WERI-Rb-1 (cell line): ENCODE data around the gene PRRG2.
A peak's percentile ranks its signal among the peaks of the same experiment; 100 is the strongest.

Experiments used
- DNase-seq: peaks from one replicate; pipeline ENCODE4 v3.0.0-alpha.2; 2020
- H3K27ac ChIP-seq: fragments of 250-450 bp; sonication (Bioruptor Pico); 2 replicates; pipeline ENCODE4 v1.5.1; 2020; ENCODE audit warnings: mild to moderate bottlenecking, moderate library complexity
- H3K27me3 ChIP-seq: fragments of 250-450 bp; sonication (Bioruptor Pico); 2 replicates; pipeline ENCODE4 v1.5.1; 2021; ENCODE audit warnings: mild to moderate bottlenecking, low read depth, moderate library complexity; ENCODE audit not compliant: insufficient read depth, severe bottlenecking
- H3K36me3 ChIP-seq: fragments of 250-450 bp; sonication (Bioruptor Pico); 2 replicates; pipeline ENCODE4 v1.5.1; 2020; ENCODE audit warnings: mild to moderate bottlenecking, moderate library complexity
- H3K4me3 ChIP-seq: 2 replicates; pipeline ENCODE4 v1.5.1; 2011; ENCODE audit warnings: low read depth, mild to moderate bottlenecking, control low read depth, low read length
- H3K9me3 ChIP-seq: fragments of 250-450 bp; sonication (Bioruptor Pico); 2 replicates; pipeline ENCODE4 v1.5.1; 2021; ENCODE audit warnings: mild to moderate bottlenecking, moderate library complexity; ENCODE audit not compliant: severe bottlenecking
- TF ChIP-seq, protein P1 (sequence below): IDR thresholded peaks from 2 replicates; pipeline ENCODE4 v1.5.1; 2011; ENCODE audit warnings: low read depth, mild to moderate bottlenecking, control low read depth, inconsistent platforms, low read length

PRRG2 gene

DNA sequence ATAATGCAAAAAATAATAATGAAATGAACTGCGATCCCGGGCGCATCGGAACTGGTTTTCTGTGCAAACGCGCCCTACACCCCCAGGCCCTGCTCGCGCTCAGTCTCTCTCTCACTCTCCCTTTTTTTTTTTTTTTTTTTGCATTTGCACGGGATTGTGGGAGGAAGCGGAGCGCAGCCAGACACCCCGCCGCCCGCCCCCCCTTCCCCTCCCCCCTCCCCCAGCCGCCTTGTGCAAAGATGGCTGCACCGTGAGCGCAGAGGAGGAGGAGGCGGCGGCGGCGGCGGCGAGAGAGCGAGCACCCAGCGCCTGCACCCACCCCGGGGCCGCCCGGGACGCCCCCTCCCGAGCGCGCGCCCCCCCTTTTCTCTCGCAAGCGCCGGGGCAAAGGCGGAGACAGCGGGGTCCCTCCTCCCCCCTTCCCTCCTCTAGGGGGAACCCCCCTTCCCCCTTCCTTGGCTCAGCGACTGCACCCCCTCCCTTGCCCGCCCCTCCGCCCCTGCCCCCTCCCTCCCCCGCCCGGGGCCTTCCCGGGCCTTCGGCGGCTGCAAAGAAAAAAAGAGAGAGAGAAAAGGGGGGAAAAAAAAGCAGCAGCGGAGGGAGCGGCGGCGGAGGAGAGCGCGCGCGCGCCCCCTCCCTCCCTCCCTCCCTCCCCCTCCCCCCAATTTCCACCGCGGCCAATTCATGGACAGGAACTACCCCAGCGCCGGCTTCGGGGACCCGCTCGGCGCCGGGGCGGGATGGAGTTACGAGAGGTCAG lies 10.0 kb downstream of the PRRG2 start, which contains the start of gene PRR12:
TSS of gene PRR12 (plus strand) at position 212 of the 760 bp plus-strand sequence. CDS start at position 685, 473 bp downstream.
- DNase-seq: peak; percentile 59
- no peaks in the 10 kb centered on the region for H3K9me3 ChIP-seq
- H3K27me3 ChIP-seq: no peaks in the 10 kb centered on the region
- H3K36me3 ChIP-seq: peaks cover 26% of the 10 kb centered on the region
- peak within 1 kb of the TSS; percentile 85 for H3K4me3 ChIP-seq
- TF ChIP-seq, protein P1, sequence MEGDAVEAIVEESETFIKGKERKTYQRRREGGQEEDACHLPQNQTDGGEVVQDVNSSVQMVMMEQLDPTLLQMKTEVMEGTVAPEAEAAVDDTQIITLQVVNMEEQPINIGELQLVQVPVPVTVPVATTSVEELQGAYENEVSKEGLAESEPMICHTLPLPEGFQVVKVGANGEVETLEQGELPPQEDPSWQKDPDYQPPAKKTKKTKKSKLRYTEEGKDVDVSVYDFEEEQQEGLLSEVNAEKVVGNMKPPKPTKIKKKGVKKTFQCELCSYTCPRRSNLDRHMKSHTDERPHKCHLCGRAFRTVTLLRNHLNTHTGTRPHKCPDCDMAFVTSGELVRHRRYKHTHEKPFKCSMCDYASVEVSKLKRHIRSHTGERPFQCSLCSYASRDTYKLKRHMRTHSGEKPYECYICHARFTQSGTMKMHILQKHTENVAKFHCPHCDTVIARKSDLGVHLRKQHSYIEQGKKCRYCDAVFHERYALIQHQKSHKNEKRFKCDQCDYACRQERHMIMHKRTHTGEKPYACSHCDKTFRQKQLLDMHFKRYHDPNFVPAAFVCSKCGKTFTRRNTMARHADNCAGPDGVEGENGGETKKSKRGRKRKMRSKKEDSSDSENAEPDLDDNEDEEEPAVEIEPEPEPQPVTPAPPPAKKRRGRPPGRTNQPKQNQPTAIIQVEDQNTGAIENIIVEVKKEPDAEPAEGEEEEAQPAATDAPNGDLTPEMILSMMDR: no peak
- peak within 1 kb of the TSS; percentile 97 for H3K27ac ChIP-seq

DNA sequence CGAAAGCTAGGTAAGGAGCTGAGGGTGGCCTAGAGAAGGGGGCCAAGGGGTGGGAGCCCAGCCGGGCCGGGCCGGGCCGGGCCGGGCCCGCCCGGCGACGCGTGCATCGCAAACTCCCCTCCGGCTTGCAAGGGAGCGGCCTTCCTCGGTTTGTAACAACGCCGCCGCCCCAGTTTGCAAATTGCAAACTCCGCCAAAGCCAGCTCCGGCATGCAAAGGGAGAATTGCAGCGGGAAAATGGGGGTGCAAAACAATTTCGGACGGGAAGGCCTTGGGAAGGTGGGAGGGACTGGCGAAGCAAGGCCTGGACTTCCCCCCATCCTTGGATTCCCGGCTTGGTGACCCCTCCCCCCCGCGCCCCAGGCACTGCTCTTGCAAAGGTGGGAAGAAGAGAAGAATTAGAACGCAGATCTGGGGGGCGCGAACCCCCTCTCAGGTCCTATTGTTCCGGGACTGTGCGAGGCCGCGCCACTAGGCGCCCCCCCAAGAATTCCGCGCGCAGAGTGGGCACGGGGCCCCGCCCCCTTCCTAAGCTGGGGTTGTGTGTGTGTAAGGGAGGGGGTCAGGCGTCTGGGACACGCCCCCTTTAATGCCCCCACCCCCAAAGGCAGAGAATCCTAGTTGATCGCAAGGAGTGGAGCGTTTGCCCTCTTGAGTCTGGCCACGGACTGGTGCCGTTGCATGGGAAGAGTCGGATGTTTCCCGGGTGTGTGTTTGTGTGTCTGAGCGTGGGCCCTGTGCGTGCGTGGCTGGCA lies 10.8 kb downstream of the PRRG2 start:
- Histone ChIP-seq H3K27me3 (no peaks in the 10 kb centered on the region), H3K9me3 (no peaks in the 10 kb centered on the region), H3K4me3 (peak overlapping the region; percentile 85), H3K36me3 (peaks cover 34% of the 10 kb centered on the region), H3K27ac (peak overlapping the region; percentile 97)
- peak; percentile 73 for DNase-seq
- TF ChIP-seq, protein P1: no peak

DNA sequence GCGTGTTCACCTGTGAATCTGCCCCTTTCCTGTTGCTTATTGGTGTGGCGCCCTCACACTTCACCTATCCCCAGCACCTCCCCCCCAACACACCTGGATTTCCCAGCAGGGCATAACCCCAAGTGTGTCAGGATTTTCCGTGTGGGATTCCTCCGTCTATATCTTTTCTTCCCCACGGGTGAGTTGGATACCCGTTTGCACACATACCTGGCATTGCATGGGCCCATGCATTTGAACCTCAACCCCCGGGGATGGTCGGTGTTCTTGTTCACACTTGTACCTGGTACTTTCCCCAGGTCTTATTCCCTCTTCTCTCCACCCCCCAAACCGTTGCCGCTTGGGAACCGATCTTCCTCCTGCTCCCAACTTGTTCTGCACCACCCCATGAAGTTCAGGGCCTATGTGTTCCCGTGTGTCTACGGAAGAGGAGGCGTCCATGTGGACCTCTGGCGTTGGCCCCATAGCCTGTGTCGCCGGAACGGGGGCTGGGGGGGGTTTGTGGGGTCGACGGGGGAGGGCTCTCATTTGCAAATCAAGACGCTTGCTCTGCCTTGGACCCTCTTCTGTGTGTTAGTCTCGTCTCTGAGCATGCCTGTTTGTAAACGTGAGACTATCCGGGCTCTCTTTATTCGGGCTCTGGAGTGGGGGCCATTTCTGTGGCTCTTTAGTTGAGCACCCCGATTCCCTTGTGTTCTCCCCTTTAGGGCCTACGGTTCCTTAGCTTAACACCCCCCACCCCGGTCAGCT lies 11.5 kb downstream of the PRRG2 start:
- H3K36me3 ChIP-seq: peaks cover 41% of the 10 kb centered on the region
- H3K9me3 ChIP-seq: no peaks in the 10 kb centered on the region
- DNase-seq: no peak
- H3K4me3 ChIP-seq: peak overlapping the region; percentile 85
- TF ChIP-seq, protein P1: no peak
- no peaks in the 10 kb centered on the region for H3K27me3 ChIP-seq
- H3K27ac ChIP-seq: peak overlapping the region; percentile 97

DNA sequence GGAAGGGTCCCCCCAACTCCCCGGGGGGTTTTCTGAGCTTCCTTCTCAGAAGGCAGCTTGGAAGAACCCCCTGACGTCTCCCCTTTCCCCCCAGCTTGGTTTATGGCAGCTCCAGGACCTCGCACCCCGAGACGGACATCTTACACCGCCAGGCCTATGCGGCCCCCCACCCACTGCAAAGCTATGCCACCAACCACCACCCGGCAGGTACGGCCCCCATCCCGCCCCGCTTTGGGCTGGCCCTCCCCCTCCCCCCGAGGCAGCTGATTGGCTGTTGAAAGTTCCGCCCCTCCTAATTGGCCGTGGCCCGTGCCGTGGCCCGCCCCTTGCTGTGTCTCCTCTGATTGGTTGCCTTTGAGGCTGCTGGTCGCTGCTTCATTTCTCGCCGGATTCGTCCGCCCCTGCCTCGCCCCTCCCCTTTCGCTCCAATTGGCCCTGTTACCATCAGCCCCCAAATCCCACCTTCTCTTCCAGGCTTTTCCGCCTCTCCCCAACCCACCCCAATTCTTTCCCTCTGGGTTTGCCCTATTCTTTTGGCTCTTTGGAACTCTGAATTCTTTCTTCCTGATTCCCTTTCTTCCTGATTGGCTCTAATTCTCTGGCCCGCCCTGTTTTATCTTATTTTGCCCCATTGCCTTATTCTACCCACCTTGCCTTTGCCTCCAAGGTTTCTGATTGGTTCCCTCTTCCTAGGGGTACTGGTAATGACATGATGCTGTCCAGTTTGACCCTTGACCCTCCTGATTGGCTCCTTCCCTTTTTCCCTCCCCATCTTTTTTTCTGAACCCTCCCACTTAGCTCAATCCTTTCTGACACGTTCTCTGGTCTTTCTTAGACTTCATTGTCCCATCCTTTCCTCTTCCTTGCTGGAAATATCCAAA lies 12.4 kb downstream of the PRRG2 start:
- Histone ChIP-seq H3K27ac (peak overlapping the region; percentile 34), H3K4me3 (peak overlapping the region; percentile 85), H3K36me3 (peaks cover 48% of the 10 kb centered on the region), H3K9me3 (no peaks in the 10 kb centered on the region), H3K27me3 (no peaks in the 10 kb centered on the region)
- peak; percentile 94 for DNase-seq
- TF ChIP-seq, protein P1: no peak
